HG03066 (cell line): ENCODE measurements around the gene HMCN1.

Source experiments
- ATAC-seq: cut with Tn5 transposase; IDR thresholded peaks from one replicate; pipeline ENCODE4 v1.9.1; 2021; ENCODE audit warnings: low read depth; ENCODE audit not compliant: unreplicated experiment

Gene HMCN1

GRCh38 chr1:185733818-185734735 lies at the start of gene HMCN1:
TSS of gene HMCN1 (plus strand) at chr1:185734391. CDS start at chr1:185734780, 389 bp downstream.
- ATAC-seq: no peak

GRCh38 chr1:185686821-185687778 lies 47.1 kb upstream of the HMCN1 start:
- ATAC-seq: no peak

DNA sequence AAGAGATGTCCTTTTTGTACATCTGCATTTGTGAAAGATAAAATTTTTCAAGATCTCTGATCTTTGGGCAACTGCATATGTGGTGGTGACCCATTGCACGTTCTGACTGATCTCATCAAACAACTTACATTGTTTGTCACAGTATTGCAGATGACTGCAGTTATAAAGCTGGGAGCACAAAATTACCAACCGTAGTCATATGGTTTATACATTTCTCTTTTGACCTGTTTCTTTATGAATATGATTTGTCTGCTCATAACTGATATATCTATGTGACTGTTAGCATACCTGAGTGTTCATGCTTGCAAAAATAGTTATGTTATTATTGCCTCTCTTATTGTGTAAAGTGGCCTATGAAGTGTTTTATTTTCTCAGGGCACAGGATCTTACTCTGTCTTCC lies 43.7 kb upstream of the HMCN1 start:
- ATAC-seq: no peak

DNA sequence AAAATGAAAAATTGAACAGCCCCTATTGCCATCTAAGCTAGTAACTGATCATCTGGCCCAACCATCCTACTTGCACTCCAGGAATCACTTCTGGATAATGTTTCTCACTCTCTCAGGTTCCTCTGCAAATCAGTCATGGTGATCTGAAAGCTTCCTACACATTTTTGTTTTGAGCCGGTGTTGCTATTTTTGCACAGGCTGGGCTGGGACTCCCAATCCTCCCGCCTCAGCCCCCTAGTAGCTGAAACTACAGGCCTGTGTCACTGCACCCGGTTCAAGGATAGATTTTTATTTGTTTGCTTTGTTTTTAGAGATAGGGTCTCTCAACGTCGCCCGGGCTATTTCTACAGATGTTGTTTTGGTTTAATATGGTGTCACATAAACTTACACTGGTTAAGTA lies 40.5 kb upstream of the HMCN1 start:
- ATAC-seq: peak; percentile 23

- ATAC-seq: peak; percentile 96
Observed at GRCh38 chr1:185694081-185694480, 40.1 kb upstream of the HMCN1 start.

GRCh38 chr1:185695299-185695698 lies 38.9 kb upstream of the HMCN1 start:
- ATAC-seq: no peak

GRCh38 chr1:185696422-185697150 lies 37.6 kb upstream of the HMCN1 start:
- no peak for ATAC-seq

DNA sequence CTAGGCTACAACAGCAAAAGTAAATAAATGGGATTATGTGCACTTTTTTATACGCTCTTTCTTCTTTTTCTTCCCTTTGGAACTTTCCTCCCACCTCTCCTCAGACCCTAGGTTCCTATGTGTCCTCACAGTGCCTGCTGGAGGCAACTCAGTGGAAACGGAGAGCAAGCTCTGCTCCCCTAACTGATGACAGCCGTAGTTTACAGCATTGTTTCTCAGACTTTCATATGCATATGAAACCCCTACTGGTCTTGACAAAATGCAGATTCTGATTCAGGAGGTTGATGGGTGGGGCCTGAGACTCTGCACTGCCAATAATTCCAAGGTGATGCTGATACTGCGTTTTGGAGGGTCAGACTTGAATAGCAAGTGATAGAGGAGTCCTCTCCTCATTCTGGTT lies 34.3 kb upstream of the HMCN1 start:
- no peak for ATAC-seq

- ATAC-seq: no peak
Observed at GRCh38 chr1:185701650-185702049, 32.5 kb upstream of the HMCN1 start.

DNA sequence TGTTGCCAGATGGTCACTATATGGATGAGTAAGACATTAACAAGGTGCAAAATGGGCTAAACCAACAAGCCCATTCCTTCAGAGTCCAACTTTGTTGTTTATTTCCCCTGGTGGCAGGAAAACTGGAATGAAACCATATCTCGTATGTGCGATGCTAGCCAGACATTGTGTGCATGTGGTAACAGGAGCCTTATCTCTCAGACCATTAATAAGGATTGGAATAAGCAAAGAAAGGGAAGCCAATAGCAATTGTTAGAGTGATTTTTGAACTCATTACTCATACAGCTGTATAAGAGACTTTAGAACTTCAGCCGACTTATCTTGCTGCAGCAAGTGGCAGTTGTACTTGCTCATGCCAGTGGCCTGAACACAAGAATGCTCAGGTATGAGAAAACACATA lies 30.0 kb upstream of the HMCN1 start:
- ATAC-seq: no peak

GRCh38 chr1:185716095-185716494 lies 18.1 kb upstream of the HMCN1 start:
- ATAC-seq: no peak

- ATAC-seq: no peak
Observed at GRCh38 chr1:185719021-185719420, 15.2 kb upstream of the HMCN1 start.

- no peak for ATAC-seq
Observed at GRCh38 chr1:185720633-185721272, 13.4 kb upstream of the HMCN1 start.

DNA sequence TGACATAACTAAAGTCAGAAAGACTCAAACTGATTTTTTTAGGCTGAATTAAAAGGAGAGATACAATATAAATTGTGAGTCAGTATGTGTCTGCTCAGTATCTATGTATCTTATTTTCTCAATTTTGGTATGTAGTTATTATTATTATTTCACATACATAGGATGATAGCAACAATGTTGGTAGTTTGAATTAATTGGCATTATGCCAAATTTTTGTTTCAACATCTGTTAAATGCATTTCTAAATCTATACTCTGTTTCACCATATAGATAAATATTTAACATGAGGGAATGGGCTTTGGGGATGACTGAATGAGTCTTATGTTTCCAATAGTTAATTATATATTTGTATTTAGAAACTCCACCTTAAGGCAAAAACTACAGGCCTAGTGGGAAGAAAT lies 12.6 kb upstream of the HMCN1 start:
- ATAC-seq: no peak

- ATAC-seq: no peak
Observed at GRCh38 chr1:185722098-185722497, 12.1 kb upstream of the HMCN1 start.

DNA sequence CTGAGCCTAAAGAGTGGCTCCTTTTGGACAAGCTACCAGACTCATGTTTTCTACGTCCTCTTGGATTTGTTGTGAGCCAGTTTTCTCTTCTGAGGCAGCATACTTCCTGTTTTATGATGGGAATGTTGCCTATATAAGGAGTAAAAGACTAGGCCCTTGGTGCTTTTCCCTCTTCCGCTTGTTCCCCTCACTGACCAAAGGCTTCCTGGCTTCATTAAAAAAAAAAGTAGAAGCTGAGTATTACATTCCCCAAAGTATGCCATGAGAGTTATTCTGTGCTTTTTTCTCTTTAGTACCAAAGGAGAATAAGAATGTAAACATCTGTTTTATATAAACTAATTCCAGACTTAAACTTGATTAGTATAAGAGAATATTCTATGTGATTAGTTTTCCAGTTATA lies 6.5 kb upstream of the HMCN1 start:
- no peak for ATAC-seq

- ATAC-seq: no peak
Observed at GRCh38 chr1:185731446-185731845, 2.7 kb upstream of the HMCN1 start.

GRCh38 chr1:185732951-185733350 lies 1.2 kb upstream of the HMCN1 start:
- no peak for ATAC-seq

GRCh38 chr1:185734929-185735700 lies 924 bp downstream of the HMCN1 start:
- no peak for ATAC-seq
